ENCODE data around the gene NEAT1. TPM values are rescaled to one million over a fixed set of nuclear protein-coding genes. Genes with fewer than 3 reads are reported as not detected.
"Not testable (repeated sequence)": the region's sequence is repeated elsewhere in the genome, so short reads cannot be mapped to it uniquely, and the experiment has no call there.

The NEAT1 gene
- total and polyA plus RNA-seq, 4 donors: 239 to 1,734 (median 1,437) TPM

DNA sequence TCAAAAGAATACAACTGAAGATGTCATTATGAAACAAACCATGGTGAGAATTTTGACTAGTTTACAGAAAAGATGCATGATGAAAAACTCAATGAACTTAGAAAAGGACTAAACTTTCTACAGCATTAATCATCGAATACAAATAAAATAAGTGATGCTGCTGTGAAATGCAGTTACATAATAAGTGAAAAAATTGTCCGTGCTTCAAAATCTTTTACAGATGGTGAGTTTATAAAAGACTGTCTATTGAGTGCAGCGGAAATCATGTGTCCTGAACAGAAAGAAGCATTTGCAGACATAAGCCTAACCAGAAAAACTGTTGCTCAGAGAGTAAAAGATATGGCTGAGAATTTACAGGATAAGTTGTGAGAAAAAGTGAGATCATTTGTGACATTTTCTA is 33.8 kb downstream of the NEAT1 start:
- WGBS, 2 donors: 94 to 97% methylated on average over 3 of the region's 3 CpGs
- H3K27ac ChIP-seq (ENCODE audit: low read depth in 1 of 2, low read length in 2 of 2): no peak overlapping the region
- H3K4me1 ChIP-seq (ENCODE audit: control insufficient read depth in 1 of 2, insufficient read depth in 2 of 2, low read length in 2 of 2): no peaks in the 10 kb centered on the region
- no peak overlapping the region for H3K4me3 ChIP-seq (ENCODE audit: low read length in 2 of 2)
- no peak for DNase-seq
- no peak for ATAC-seq (ENCODE audit: low FRiP score)
- H3K36me3 ChIP-seq (ENCODE audit: control insufficient read depth in 1 of 2, insufficient read depth in 2 of 2, low read length in 1 of 2): no peaks in the 10 kb centered on the region
- no peaks in the 10 kb centered on the region for H3K9me3 ChIP-seq (ENCODE audit: control insufficient read depth, low read length)
- intact Hi-C loops (cut with DNase I): no loop called here
- H3K27me3 ChIP-seq (ENCODE audit: control insufficient read depth in 1 of 2, insufficient read depth in 2 of 2, low read length in 1 of 2): no peaks in the 10 kb centered on the region

DNA sequence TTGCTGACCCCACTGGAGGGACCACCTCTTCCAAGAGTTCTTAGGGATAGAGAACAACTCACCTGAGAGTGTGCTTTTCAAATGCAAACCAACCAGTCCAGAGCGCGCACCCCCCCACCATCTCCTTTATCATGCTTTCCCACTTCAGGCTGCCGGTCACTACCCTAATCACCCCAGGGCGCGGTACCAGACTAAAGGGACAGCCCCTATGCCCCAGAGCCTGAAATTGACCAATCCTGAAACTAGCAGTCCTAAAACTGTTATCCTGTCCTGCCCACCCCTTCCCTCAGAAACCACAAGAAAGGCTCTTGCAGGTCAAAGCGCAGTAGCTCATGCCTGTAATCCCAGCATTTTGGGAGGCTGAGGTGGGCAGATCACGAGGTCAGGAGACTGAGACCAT is 37.0 kb downstream of the NEAT1 start:
- H3K4me3 ChIP-seq (ENCODE audit: low read length in 2 of 2): no peak overlapping the region
- peak; percentile 39 to 61 for DNase-seq
- no peak for ATAC-seq (ENCODE audit: low FRiP score)
- 83 to 87% methylated on average over 7 of the region's 7 CpGs for WGBS, 2 donors
- no peaks in the 10 kb centered on the region for H3K36me3 ChIP-seq (ENCODE audit: control insufficient read depth in 1 of 2, insufficient read depth in 2 of 2, low read length in 1 of 2)
- no peaks in the 10 kb centered on the region for H3K27me3 ChIP-seq (ENCODE audit: control insufficient read depth in 1 of 2, insufficient read depth in 2 of 2, low read length in 1 of 2)
- H3K4me1 ChIP-seq (ENCODE audit: control insufficient read depth in 1 of 2, insufficient read depth in 2 of 2, low read length in 2 of 2): no peaks in the 10 kb centered on the region
- no peak overlapping the region for H3K27ac ChIP-seq (ENCODE audit: low read depth in 1 of 2, low read length in 2 of 2)
- no peaks in the 10 kb centered on the region for H3K9me3 ChIP-seq (ENCODE audit: control insufficient read depth, low read length)
- intact Hi-C loops (cut with DNase I): no loop called here

- H3K9me3 ChIP-seq (ENCODE audit: control insufficient read depth, low read length); H3K36me3 ChIP-seq (ENCODE audit: control insufficient read depth in 1 of 2, insufficient read depth in 2 of 2, low read length in 1 of 2); H3K4me1 ChIP-seq (ENCODE audit: control insufficient read depth in 1 of 2, insufficient read depth in 2 of 2, low read length in 2 of 2); DNase-seq; H3K27ac ChIP-seq (ENCODE audit: low read depth in 1 of 2, low read length in 2 of 2); ATAC-seq (ENCODE audit: low FRiP score); H3K4me3 ChIP-seq (ENCODE audit: low read length in 2 of 2); H3K27me3 ChIP-seq (ENCODE audit: control insufficient read depth in 1 of 2, insufficient read depth in 2 of 2, low read length in 1 of 2): not testable (repeated sequence)
- intact Hi-C loops (cut with DNase I): loop anchor here in 1 of 2 donors (5.0 kb wide), 1 partner anchor 83 kb away; the partner anchor contains the start of gene SLC25A45
- 94 to 95% methylated on average over 18 of the region's 18 CpGs for WGBS, 2 donors
Observed at GRCh38 chr11:65465471-65465870, 42.9 kb downstream of the NEAT1 start.

DNA sequence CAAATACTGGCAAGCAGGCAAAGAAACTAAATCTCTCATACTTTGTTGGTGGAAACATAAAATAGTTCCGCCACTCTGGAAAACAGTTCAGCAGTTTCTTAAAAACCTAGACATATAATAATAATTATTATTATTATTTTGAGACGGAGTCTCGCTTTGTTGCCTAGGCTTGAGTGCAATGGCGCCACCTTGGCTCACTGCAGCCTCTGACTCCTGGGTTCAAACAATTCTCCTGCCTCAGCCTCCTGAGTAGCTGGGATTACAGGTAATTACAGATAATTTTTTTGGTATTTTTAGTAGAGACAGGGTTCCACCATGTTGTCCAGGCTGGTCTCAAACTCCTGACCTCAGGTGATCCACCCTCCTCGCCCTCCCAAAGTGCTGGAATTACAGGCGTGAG is 44.7 kb downstream of the NEAT1 start:
- not testable (repeated sequence) for H3K27me3 ChIP-seq (ENCODE audit: control insufficient read depth in 1 of 2, insufficient read depth in 2 of 2, low read length in 1 of 2); H3K4me3 ChIP-seq (ENCODE audit: low read length in 2 of 2); DNase-seq; H3K36me3 ChIP-seq (ENCODE audit: control insufficient read depth in 1 of 2, insufficient read depth in 2 of 2, low read length in 1 of 2); H3K9me3 ChIP-seq (ENCODE audit: control insufficient read depth, low read length); ATAC-seq (ENCODE audit: low FRiP score); H3K27ac ChIP-seq (ENCODE audit: low read depth in 1 of 2, low read length in 2 of 2); H3K4me1 ChIP-seq (ENCODE audit: control insufficient read depth in 1 of 2, insufficient read depth in 2 of 2, low read length in 2 of 2)
- 93 to 95% methylated on average over 6 of the region's 6 CpGs for WGBS, 2 donors
- intact Hi-C loops (cut with DNase I): loop anchor here in 1 of 2 donors (5.0 kb wide), 1 partner anchor 85 kb away; the partner anchor contains the start of gene SLC25A45

DNA sequence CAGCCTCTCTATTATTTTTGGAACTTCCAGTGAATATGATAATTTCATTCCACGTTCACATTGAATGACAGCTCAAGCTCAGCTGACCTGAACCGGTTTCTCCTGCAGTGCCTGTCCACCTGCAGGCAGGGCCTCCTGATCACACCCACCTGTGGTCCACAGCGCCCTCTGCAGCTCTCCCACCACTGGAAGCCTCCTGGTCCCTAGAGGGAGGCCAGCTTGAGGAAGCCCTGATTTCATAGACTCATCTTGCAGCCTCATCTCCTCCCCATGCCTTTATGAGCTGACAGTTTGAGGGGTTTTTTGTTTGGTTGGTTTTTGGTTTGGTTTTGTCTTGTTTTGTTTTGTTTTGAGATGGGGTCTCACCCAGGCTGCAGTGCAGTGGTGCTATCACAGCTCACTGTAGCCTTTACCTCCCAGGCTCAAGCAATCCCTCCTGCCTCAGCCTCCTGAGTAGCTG is 46.3 kb downstream of the NEAT1 start:
- WGBS, 2 donors: 25 to 27% methylated on average over 3 of the region's 3 CpGs
- intact Hi-C loops (cut with DNase I): loop anchor here in 1 of 2 donors (5.0 kb wide), 1 partner anchor 87 kb away; the partner anchor contains the start of gene SLC25A45
- ATAC-seq (ENCODE audit: low FRiP score) (no peak), DNase-seq (no peak)
- Histone ChIP-seq H3K36me3 (ENCODE audit: control insufficient read depth in 1 of 2, insufficient read depth in 2 of 2, low read length in 1 of 2) (peaks cover 0 to 2% of the 10 kb centered on the region in 2 donors), H3K4me3 (ENCODE audit: low read length in 2 of 2) (no peak overlapping the region), H3K27me3 (ENCODE audit: control insufficient read depth in 1 of 2, insufficient read depth in 2 of 2, low read length in 1 of 2) (no peaks in the 10 kb centered on the region), H3K9me3 (ENCODE audit: control insufficient read depth, low read length) (no peaks in the 10 kb centered on the region), H3K4me1 (ENCODE audit: control insufficient read depth in 1 of 2, insufficient read depth in 2 of 2, low read length in 2 of 2) (no peaks in the 10 kb centered on the region), H3K27ac (ENCODE audit: low read depth in 1 of 2, low read length in 2 of 2) (no peak overlapping the region)

GRCh38 chr11:65470433-65471049 is 47.9 kb downstream of the NEAT1 start:
- Histone ChIP-seq H3K36me3 (ENCODE audit: control insufficient read depth in 1 of 2, insufficient read depth in 2 of 2, low read length in 1 of 2) (peaks cover 0 to 2% of the 10 kb centered on the region in 2 donors), H3K27ac (ENCODE audit: low read depth in 1 of 2, low read length in 2 of 2) (peak overlapping the region in 1 of 2 donors; percentile 95), H3K9me3 (ENCODE audit: control insufficient read depth, low read length) (no peaks in the 10 kb centered on the region), H3K27me3 (ENCODE audit: control insufficient read depth in 1 of 2, insufficient read depth in 2 of 2, low read length in 1 of 2) (no peaks in the 10 kb centered on the region), H3K4me1 (ENCODE audit: control insufficient read depth in 1 of 2, insufficient read depth in 2 of 2, low read length in 2 of 2) (no peaks in the 10 kb centered on the region), H3K4me3 (ENCODE audit: low read length in 2 of 2) (no peak overlapping the region)
- no peak for DNase-seq
- peak; percentile 11 for ATAC-seq (ENCODE audit: low FRiP score)
- intact Hi-C loops (cut with DNase I): loop anchor here (5.0 kb wide), 1 partner anchor 37 kb away; no protein-coding TSS in a partner anchor
- 41 to 47% methylated on average over 8 of the region's 8 CpGs for WGBS, 2 donors

GRCh38 chr11:65471447-65471891 is 48.9 kb downstream of the NEAT1 start:
- Histone ChIP-seq H3K4me3 (ENCODE audit: low read length in 2 of 2) (no peak overlapping the region), H3K9me3 (ENCODE audit: control insufficient read depth, low read length) (no peaks in the 10 kb centered on the region), H3K27ac (ENCODE audit: low read depth in 1 of 2, low read length in 2 of 2) (peak overlapping the region; percentile 97 to 98), H3K27me3 (ENCODE audit: control insufficient read depth in 1 of 2, insufficient read depth in 2 of 2, low read length in 1 of 2) (no peaks in the 10 kb centered on the region), H3K4me1 (ENCODE audit: control insufficient read depth in 1 of 2, insufficient read depth in 2 of 2, low read length in 2 of 2) (no peaks in the 10 kb centered on the region), H3K36me3 (ENCODE audit: control insufficient read depth in 1 of 2, insufficient read depth in 2 of 2, low read length in 1 of 2) (no peaks in the 10 kb centered on the region)
- WGBS, 2 donors: 21 to 24% methylated on average over 8 of the region's 8 CpGs
- DNase-seq (peak; percentile 84 to 91), ATAC-seq (ENCODE audit: low FRiP score) (peak; percentile 91)
- intact Hi-C loops (cut with DNase I): loop anchor here (5.0 kb wide), 1 partner anchor 36 kb away; no protein-coding TSS in a partner anchor

DNA sequence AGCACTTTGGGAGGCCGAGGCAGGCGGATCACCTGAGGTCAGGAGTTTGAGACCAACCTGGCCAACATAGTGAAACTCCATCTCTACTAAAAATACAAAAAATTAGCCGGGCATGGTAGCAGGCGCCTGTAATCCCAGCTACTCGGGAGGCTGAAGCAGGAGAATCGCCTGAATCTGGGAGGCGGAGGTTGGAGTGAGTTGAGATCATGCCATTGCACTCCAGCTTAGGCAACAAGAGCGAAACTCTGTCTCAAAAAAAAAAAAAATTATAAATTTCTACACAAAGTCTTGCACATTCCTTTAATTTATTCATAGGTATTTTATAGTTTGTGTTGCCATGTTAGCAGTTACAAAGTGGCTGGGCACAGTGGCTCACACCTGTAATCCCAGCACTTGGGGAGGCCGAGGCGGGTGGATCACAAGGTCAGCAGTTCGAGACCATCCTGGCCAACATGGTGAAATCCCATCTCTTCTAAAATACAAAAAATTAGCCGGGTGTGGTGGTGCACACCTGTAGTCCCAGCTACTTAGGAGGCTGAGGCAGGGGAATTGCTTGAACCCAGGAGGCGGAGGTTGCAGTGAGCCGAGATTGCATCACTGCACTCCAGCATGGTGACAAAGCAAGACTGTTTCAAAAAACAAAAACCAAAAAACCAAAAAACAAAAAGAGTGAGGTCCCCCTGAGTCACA is 50.1 kb downstream of the NEAT1 start:
- H3K27ac ChIP-seq (ENCODE audit: low read depth in 1 of 2, low read length in 2 of 2): peak overlapping the region in 1 of 2 donors; percentile 53
- H3K4me1 ChIP-seq (ENCODE audit: control insufficient read depth in 1 of 2, insufficient read depth in 2 of 2, low read length in 2 of 2); H3K36me3 ChIP-seq (ENCODE audit: control insufficient read depth in 1 of 2, insufficient read depth in 2 of 2, low read length in 1 of 2); DNase-seq; H3K4me3 ChIP-seq (ENCODE audit: low read length in 2 of 2); H3K27me3 ChIP-seq (ENCODE audit: control insufficient read depth in 1 of 2, insufficient read depth in 2 of 2, low read length in 1 of 2); H3K9me3 ChIP-seq (ENCODE audit: control insufficient read depth, low read length); ATAC-seq (ENCODE audit: low FRiP score): not testable (repeated sequence)
- 76 to 78% methylated on average over 14 of the region's 14 CpGs for WGBS, 2 donors
- intact Hi-C loops (cut with DNase I): loop anchor here (1.0 to 5.0 kb wide), 2 partner anchors 22 to 35 kb away; no protein-coding TSS in a partner anchor
